GM12801 (cell line): ENCODE data around the gene LRRC32.

ENCODE experiments used
- TF ChIP-seq, protein P1 (sequence below): IDR thresholded peaks from one replicate; pipeline ENCODE4 v1.5.1; 2011; ENCODE audit warnings: control low read depth; ENCODE audit not compliant: insufficient read length; ENCODE audit errors: extremely low read depth

Gene LRRC32

DNA sequence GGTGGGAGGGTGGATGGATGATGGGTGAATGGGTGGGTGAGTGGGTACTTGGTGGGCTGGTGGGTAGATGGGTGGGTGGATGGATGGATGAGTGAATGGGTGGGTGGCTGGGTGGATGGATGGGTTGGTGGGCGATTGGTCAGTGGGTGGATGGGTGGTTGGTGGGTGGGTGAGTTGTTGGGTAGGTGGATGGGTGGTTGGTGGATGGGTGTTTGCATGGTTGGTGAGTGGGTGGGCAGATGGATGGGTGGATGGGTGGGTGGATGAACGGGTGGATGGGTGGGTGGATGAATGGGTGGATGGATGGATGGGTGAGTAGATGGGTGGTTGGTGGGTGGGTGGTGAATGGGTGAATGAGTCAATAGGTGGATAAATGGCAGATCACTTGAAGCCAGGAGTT, 43.0 kb upstream of the LRRC32 start:
- TF ChIP-seq, protein P1, sequence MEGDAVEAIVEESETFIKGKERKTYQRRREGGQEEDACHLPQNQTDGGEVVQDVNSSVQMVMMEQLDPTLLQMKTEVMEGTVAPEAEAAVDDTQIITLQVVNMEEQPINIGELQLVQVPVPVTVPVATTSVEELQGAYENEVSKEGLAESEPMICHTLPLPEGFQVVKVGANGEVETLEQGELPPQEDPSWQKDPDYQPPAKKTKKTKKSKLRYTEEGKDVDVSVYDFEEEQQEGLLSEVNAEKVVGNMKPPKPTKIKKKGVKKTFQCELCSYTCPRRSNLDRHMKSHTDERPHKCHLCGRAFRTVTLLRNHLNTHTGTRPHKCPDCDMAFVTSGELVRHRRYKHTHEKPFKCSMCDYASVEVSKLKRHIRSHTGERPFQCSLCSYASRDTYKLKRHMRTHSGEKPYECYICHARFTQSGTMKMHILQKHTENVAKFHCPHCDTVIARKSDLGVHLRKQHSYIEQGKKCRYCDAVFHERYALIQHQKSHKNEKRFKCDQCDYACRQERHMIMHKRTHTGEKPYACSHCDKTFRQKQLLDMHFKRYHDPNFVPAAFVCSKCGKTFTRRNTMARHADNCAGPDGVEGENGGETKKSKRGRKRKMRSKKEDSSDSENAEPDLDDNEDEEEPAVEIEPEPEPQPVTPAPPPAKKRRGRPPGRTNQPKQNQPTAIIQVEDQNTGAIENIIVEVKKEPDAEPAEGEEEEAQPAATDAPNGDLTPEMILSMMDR = no peak

DNA sequence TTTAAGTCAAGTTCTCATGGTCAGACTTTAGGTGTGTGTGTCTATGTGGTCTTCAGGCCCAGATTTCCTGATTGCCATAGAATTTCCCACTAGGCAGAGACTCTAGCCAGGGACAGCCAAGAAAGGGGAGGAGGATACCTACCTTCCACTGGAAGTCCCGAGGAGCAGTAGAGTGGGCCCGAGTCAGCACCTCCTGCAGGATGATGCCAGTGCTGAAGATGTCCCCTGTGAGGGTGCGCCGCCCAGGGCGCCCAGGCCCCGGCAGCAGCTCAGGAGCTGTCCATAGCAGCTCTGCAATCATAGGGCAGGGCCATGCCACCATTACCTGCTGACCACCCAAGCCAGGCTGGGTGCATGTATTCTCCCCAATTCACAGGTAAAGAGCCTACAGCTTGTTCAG, 41.6 kb upstream of the LRRC32 start:
- TF ChIP-seq, protein P1 = no peak

DNA sequence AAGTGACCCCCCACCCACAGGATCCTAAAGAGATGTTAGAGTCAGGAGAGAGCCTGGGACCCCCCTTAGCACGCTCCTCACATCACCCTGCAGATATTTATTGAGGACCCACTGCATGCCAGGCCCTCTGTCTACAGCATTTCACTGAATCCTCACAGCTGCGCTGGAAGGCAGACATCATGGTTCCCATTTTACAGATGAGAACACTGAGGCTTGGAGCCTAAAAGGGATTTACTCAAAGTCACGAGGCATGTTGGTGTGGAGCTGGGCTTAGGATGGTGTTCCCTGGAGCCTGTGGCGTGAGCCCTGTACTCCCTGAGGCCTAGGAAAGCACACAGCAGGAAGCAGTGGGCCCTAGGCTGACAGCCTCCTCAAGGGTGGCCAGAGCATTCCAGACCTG, 39.2 kb upstream of the LRRC32 start:
- TF ChIP-seq, protein P1 = no peak

DNA sequence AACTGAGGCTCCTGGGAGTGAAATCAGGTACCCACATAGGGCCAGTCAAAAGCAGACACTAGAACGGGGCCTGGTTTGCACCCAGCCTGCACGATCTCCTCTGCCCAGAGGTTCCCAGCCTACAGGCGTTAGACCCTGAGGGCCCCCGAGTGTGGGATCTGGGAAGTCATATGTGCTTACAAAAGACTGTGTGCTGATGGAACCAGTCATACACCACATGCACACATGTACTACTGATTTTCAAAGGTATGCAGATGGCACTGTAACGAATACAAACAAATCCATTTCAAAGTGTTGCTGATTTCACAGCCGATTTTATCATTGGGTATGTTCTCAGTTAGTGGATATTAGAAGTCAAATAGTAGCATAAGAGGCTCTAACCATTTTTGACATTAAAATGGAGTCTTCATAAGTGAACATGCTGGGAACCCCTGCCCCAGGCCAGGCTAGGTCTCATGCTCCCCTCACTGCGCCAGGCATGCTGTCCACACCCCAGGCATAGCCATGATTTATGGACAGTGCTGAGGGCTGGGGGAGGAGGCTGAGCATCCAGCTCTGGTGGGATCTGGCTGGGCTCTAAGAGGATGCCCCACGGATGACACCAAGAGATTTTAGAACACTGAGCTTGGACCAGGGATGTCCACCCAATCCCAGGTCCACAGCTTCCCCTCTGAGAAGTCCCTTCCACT, 38.6 kb upstream of the LRRC32 start:
- TF ChIP-seq, protein P1 = no peak

DNA sequence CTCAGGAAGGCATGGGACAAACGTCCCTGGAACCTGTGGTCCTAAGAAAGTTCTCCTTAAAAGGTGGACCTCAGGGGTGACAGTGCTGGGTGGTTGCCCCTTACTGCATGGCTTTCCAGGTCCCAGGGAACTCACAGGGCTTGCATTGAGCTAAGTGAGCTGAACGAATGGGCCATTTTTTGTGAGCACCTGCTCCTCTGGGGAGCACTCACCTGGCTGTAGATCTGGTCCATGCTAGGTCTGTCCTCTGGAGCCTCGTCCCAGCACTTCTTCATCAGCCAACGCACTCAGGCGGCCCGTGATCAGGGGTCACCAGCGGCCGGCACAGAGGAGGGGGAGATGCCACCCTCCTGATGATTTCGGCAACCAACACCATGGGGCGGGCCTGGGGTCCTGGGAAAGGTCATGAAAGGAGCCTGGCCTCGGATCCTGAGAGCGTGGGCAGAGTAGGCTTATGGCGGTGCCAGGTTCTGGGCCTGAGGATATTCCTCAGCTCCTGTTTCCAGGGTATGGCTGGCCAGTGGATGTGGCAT, 36.8 kb upstream of the LRRC32 start:
- TF ChIP-seq, protein P1 = no peak

DNA sequence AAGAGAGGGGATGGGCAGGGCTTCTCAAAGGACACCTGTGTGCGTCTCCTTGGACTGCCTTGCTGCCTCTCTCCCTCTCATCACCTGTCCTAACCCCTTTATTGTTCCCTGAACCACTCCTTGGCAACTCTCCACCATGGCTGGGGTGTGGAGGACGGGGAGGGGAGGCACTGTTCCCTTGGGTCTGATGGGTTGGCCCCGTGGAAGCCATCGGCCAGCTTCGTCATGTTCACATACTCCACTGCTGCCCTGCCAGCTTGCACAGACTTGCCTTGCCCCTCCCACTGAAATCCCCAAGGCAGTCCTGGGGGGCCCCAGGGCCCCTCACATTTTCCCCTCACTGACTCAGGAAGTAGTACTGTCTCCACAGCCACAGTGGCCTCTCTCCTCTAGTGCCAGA, 36.1 kb upstream of the LRRC32 start:
- TF ChIP-seq, protein P1 = no peak

DNA sequence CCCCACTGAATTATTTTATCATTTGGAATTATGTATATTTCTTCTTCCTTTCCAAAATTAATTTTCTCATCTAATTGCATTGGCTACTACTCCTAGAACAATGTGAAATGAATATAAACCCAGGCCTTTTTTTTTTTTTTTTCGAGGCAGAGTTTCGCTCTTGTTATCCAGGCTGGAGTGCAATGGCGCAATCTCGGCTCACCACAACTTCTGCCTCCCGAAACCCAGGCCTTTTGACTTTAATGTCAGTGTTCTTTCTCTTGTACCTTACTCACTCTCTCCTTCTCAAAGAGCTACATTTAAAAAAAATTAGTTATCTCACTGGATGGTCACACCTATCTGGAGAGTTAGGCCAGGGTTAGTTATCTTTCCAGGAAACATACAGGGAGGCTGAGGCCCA, 35.3 kb upstream of the LRRC32 start:
- TF ChIP-seq, protein P1 = no peak
